ENCODE results near the gene SLC19A1. TPM values are rescaled to one million over a fixed set of nuclear protein-coding genes. Genes with fewer than 3 reads are reported as not detected.

Gene SLC19A1
- total RNA-seq, 1 experiment from 2014 or later: 25.0 TPM

DNA sequence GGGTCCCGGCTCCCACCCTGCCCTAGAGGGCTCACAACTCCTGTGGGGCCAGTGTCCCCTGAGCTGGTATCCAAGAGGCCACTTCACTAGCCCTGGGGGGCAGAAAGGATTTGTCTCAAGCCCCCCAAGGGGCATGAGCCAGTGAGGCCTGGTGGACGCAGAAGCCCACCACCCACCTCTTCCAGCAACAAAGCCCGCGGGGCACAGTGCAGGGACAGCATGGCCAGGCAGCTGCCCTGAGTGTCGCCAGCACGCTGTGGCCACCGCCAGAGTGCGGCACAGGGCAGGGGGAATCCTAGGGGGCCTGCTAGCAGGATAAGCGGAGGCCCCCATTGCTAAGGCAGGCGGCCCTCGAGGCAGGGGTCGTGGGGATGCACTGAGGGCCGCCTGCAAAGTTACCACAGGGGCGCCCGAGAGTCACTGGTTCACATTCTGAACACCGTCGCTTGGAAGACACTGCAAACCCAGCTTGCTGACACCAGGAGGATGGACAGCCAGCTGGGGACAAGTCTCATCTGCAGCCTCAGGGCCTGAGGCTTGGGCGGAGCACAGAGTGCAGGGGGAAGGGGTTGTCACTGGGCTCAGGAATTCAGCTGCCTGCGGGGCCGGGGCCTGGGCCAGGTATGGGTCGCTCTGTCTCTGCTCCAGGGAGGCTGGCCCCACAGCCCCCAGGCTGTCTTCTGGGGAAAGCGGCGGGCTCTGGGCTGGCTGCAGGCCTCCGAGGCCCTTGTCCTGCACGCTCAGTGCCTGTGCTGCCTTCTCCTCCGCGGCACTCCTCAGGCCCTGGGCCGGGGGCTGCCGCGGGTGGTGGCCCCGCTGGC lies 26.8 kb downstream of the SLC19A1 start:
- no TSS peak for BruUV-seq (replicated peaks)
- POLR2A ChIA-PET (ENCODE audit: unreplicated experiment): no interaction called here
- H3K27me3 ChIP-seq (ENCODE audit: insufficient read depth, low read depth): no peaks in the 10 kb centered on the region
- peaks cover 61% of the 10 kb centered on the region for H3K4me1 ChIP-seq (replicated peaks; ENCODE audit: insufficient read depth)
- TF ChIP-seq EZH2 (IDR thresholded peaks at IDR 0.05; ENCODE audit: low read depth) (no peak), CTCF (conservative IDR thresholded peaks at IDR 0.05) (no peak)
- H3K79me2 ChIP-seq (ENCODE audit: low read depth): no peaks in the 10 kb centered on the region; the same call in 1 of the 2 replicates
- intact Hi-C loops (cut with micrococcal nuclease; ENCODE audit: unreplicated experiment): no loop called here
- CTCF ChIA-PET: no interaction called here
- H4K20me1 ChIP-seq (ENCODE audit: insufficient read depth): no peaks in the 10 kb centered on the region
- no peak overlapping the region for H2AFZ ChIP-seq
- H3K4me2 ChIP-seq: no peak overlapping the region
- H3K36me3 ChIP-seq (ENCODE audit: low read depth): peaks cover 23% of the 10 kb centered on the region
- peaks cover 21% of the 10 kb centered on the region for H3K9me3 ChIP-seq (ENCODE audit: insufficient read depth, low read depth)
- no peak for DNase-seq
- no peak overlapping the region for H3K4me3 ChIP-seq
- H3F3A ChIP-seq (ENCODE audit: insufficient read depth, low read depth): peaks cover 53% of the 10 kb centered on the region; the same call in 1 of the 2 replicates
- no peak overlapping the region for H3K27ac ChIP-seq
- no peaks in the 10 kb centered on the region for H3K9me2 ChIP-seq (ENCODE audit: insufficient read depth)

DNA sequence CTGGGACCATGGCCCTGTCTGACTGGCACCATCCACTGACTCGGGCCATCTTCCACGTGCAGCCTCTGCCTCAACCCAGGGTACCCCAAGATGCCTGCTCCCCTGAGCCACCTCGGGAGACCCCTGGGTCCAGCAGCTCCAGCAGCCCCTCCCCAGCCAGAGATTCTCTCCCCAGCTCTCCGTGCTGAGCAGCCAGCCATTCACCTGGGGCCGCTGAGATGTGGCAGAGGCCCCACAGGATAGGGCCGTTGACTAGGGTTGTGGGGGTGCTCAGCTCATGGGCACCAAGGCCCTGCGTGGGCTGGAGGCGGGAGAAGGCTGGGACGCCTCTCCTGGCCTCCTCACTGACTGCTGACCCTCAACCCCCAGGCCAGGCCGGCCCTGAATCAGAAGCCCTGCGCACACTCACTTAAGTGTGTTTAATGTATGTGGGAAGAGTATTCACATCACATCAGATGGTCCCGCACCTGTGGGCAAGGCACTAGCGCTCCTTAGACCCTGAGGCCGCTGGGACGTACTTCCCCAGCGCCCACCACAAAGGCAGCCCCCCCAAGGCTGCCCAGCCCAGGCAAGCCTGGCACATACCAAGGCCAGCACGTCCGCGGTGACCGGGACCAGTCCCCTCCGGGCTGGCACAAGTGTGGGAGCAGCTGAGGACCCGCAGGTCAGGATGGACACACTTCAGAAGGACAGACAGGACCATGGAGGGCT lies 27.8 kb downstream of the SLC19A1 start:
- no peak overlapping the region; the same call in 1 of the 2 replicates for H3K4me3 ChIP-seq
- H3K27ac ChIP-seq: peak overlapping the region; percentile 25
- peaks cover 61% of the 10 kb centered on the region for H3K4me1 ChIP-seq (replicated peaks; ENCODE audit: insufficient read depth)
- H4K20me1 ChIP-seq (ENCODE audit: insufficient read depth): no peaks in the 10 kb centered on the region
- ChIA-PET POLR2A (ENCODE audit: unreplicated experiment) (no interaction called here), CTCF (no interaction called here)
- H3F3A ChIP-seq (ENCODE audit: insufficient read depth, low read depth): peaks cover 47% of the 10 kb centered on the region; the same call in 1 of the 2 replicates
- peaks cover 12% of the 10 kb centered on the region for H3K9me3 ChIP-seq (ENCODE audit: insufficient read depth, low read depth)
- no TSS peak for BruUV-seq (replicated peaks)
- no peak for TF ChIP-seq EZH2 (IDR thresholded peaks at IDR 0.05; ENCODE audit: low read depth)
- no peak for TF ChIP-seq CTCF (conservative IDR thresholded peaks at IDR 0.05)
- intact Hi-C loops (cut with micrococcal nuclease; ENCODE audit: unreplicated experiment): loop anchor here (5.0 kb wide), 1 partner anchor 38 kb away; no protein-coding TSS in a partner anchor
- H3K36me3 ChIP-seq (ENCODE audit: low read depth): peaks cover 13% of the 10 kb centered on the region
- no peaks in the 10 kb centered on the region for H3K9me2 ChIP-seq (ENCODE audit: insufficient read depth)
- DNase-seq: no peak
- no peak overlapping the region for H2AFZ ChIP-seq
- peak overlapping the region; percentile 65 for H3K4me2 ChIP-seq
- H3K79me2 ChIP-seq (ENCODE audit: low read depth): no peaks in the 10 kb centered on the region; the same call in 1 of the 2 replicates
- no peaks in the 10 kb centered on the region for H3K27me3 ChIP-seq (ENCODE audit: insufficient read depth, low read depth)

GRCh38 chr21:45513741-45514310 lies 28.4 kb downstream of the SLC19A1 start:
- no peak for TF ChIP-seq EZH2 (IDR thresholded peaks at IDR 0.05; ENCODE audit: low read depth)
- no peak for TF ChIP-seq CTCF (conservative IDR thresholded peaks at IDR 0.05)
- CTCF ChIA-PET: no interaction called here
- intact Hi-C loops (cut with micrococcal nuclease; ENCODE audit: unreplicated experiment): loop anchor here (5.0 kb wide), 1 partner anchor 38 kb away; no protein-coding TSS in a partner anchor
- H3K79me2 ChIP-seq (ENCODE audit: low read depth): no peaks in the 10 kb centered on the region
- no peaks in the 10 kb centered on the region for H3K9me2 ChIP-seq (ENCODE audit: insufficient read depth)
- peaks cover 5% of the 10 kb centered on the region for H3K9me3 ChIP-seq (ENCODE audit: insufficient read depth, low read depth)
- no peaks in the 10 kb centered on the region for H4K20me1 ChIP-seq (ENCODE audit: insufficient read depth)
- peaks cover 7% of the 10 kb centered on the region for H3K36me3 ChIP-seq (ENCODE audit: low read depth)
- H3K4me1 ChIP-seq (replicated peaks; ENCODE audit: insufficient read depth): peaks cover 61% of the 10 kb centered on the region
- POLR2A ChIA-PET (ENCODE audit: unreplicated experiment): no interaction called here
- peaks cover 42% of the 10 kb centered on the region; the same call in 1 of the 2 replicates for H3F3A ChIP-seq (ENCODE audit: insufficient read depth, low read depth)
- peak overlapping the region; percentile 25 for H3K27ac ChIP-seq
- no peak overlapping the region; the same call in 1 of the 2 replicates for H3K4me3 ChIP-seq
- H3K4me2 ChIP-seq: peak overlapping the region; percentile 65
- no TSS peak for BruUV-seq (replicated peaks)
- DNase-seq: no peak
- no peak overlapping the region for H2AFZ ChIP-seq
- no peaks in the 10 kb centered on the region for H3K27me3 ChIP-seq (ENCODE audit: insufficient read depth, low read depth)

All from PC-9 (cell line).